ENCODE measurements around the gene GHITM.

The GHITM gene

GRCh38 chr10:84193846-84194423 lies 54.6 kb downstream of the GHITM start:
- 40% methylated on average over 5 of the region's 5 CpGs for whole genome bisulfite sequencing (ENCODE audit: insufficient coverage)
- Histone ChIP-seq H3K4me3 (ENCODE audit: control insufficient read depth in 1 of 7, extremely low read depth in 1 of 7, insufficient read depth in 4 of 7, low read depth in 2 of 7, low read length in 6 of 7) (peak overlapping the region in 5 of 7 experiments; percentile 33 to 67 (median 58)), H3K4me1 (ENCODE audit: control extremely low read depth in 1 of 4, control insufficient read depth in 4 of 4, insufficient read depth in 4 of 4, low read length in 3 of 4) (peaks cover 0 to 16% (median 12%) of the 10 kb centered on the region in 4 experiments), H3K36me3 (ENCODE audit: control insufficient read depth in 4 of 4, insufficient read depth in 4 of 4, low read length in 3 of 4) (no peaks in the 10 kb centered on the region), H3K27ac (ENCODE audit: insufficient read depth in 1 of 2, low read depth in 1 of 2, low read length in 2 of 2, poor library complexity in 1 of 2, severe bottlenecking in 2 of 2) (no peak overlapping the region), H3K9me3 (ENCODE audit: control extremely low read depth in 1 of 5, control insufficient read depth in 4 of 5, insufficient read depth in 2 of 5, low read depth in 1 of 5, low read length in 4 of 5) (no peaks in the 10 kb centered on the region), H3K27me3 (replicated peaks in 2 of 5; ENCODE audit: control insufficient read depth in 4 of 5, insufficient read depth in 5 of 5, low read length in 4 of 5) (peaks cover 5 to 81% (median 37%) of the 10 kb centered on the region in 5 experiments)
- CTCF ChIA-PET = interaction anchor here (0.9 to 3.5 kb wide), 3 partner anchors 11 to 47 kb away, joined by 3 to 14 read pairs (median 4); no protein-coding TSS in a partner anchor
- POLR2A ChIA-PET = no interaction called here
- DNase-seq = no peak

GRCh38 chr10:84194424-84195043 lies 55.2 kb downstream of the GHITM start, which contains the start of gene CDHR1:
Gene CDHR1, plus strand, starts transcription at chr10:84194537. Its CDS starts 224 bp downstream, at chr10:84194761.
- ChIA-PET POLR2A (no interaction called here), CTCF (interaction anchor here (3.5 kb wide), 1 partner anchor 11 kb away, joined by 14 read pairs; no protein-coding TSS in a partner anchor)
- H3K36me3 ChIP-seq (ENCODE audit: control insufficient read depth in 4 of 4, insufficient read depth in 4 of 4, low read length in 3 of 4) = no peaks in the 10 kb centered on the region
- peaks cover 5 to 83% (median 37%) of the 10 kb centered on the region in 5 experiments for H3K27me3 ChIP-seq (replicated peaks in 2 of 5; ENCODE audit: control insufficient read depth in 4 of 5, insufficient read depth in 5 of 5, low read length in 4 of 5)
- DNase-seq = peak in 2 of 3 donors; percentile 57 to 64
- WGBS (ENCODE audit: insufficient coverage) = 2% methylated on average over 50 of the region's 61 CpGs
- H3K27ac ChIP-seq (ENCODE audit: insufficient read depth in 1 of 2, low read depth in 1 of 2, low read length in 2 of 2, poor library complexity in 1 of 2, severe bottlenecking in 2 of 2) = no peak within 1 kb of the TSS
- peak within 1 kb of the TSS; percentile 34 to 67 (median 48) for H3K4me3 ChIP-seq (ENCODE audit: control insufficient read depth in 1 of 7, extremely low read depth in 1 of 7, insufficient read depth in 4 of 7, low read depth in 2 of 7, low read length in 6 of 7)
- H3K4me1 ChIP-seq (ENCODE audit: control extremely low read depth in 1 of 4, control insufficient read depth in 4 of 4, insufficient read depth in 4 of 4, low read length in 3 of 4) = peaks cover 0 to 16% (median 12%) of the 10 kb centered on the region in 4 experiments
- H3K9me3 ChIP-seq (ENCODE audit: control extremely low read depth in 1 of 5, control insufficient read depth in 4 of 5, insufficient read depth in 2 of 5, low read depth in 1 of 5, low read length in 4 of 5) = no peaks in the 10 kb centered on the region

- no peak for DNase-seq
- peak overlapping the region in 5 of 7 experiments; percentile 16 to 67 (median 39) for H3K4me3 ChIP-seq (ENCODE audit: control insufficient read depth in 1 of 7, extremely low read depth in 1 of 7, insufficient read depth in 4 of 7, low read depth in 2 of 7, low read length in 6 of 7)
- ChIA-PET POLR2A (no interaction called here), CTCF (interaction anchor here (3.5 kb wide), 1 partner anchor 10 kb away, joined by 14 read pairs; no protein-coding TSS in a partner anchor)
- no peaks in the 10 kb centered on the region for H3K36me3 ChIP-seq (ENCODE audit: control insufficient read depth in 4 of 4, insufficient read depth in 4 of 4, low read length in 3 of 4)
- no peak overlapping the region for H3K27ac ChIP-seq (ENCODE audit: insufficient read depth in 1 of 2, low read depth in 1 of 2, low read length in 2 of 2, poor library complexity in 1 of 2, severe bottlenecking in 2 of 2)
- H3K4me1 ChIP-seq (ENCODE audit: control extremely low read depth in 1 of 4, control insufficient read depth in 4 of 4, insufficient read depth in 4 of 4, low read length in 3 of 4) = peaks cover 0 to 16% (median 12%) of the 10 kb centered on the region in 4 experiments
- WGBS (ENCODE audit: insufficient coverage) = 17% methylated on average over 35 of the region's 43 CpGs
- no peaks in the 10 kb centered on the region for H3K9me3 ChIP-seq (ENCODE audit: control extremely low read depth in 1 of 5, control insufficient read depth in 4 of 5, insufficient read depth in 2 of 5, low read depth in 1 of 5, low read length in 4 of 5)
- peaks cover 5 to 86% (median 37%) of the 10 kb centered on the region in 5 experiments for H3K27me3 ChIP-seq (replicated peaks in 2 of 5; ENCODE audit: control insufficient read depth in 4 of 5, insufficient read depth in 5 of 5, low read length in 4 of 5)
Measured at GRCh38 chr10:84195044-84195830, 55.9 kb downstream of the GHITM start.

GRCh38 chr10:84196083-84196482 lies 56.8 kb downstream of the GHITM start:
- CTCF ChIA-PET = interaction anchor here (1.6 to 3.5 kb wide), 2 partner anchors 9 to 56 kb away, joined by 3 to 14 read pairs; no protein-coding TSS in a partner anchor
- Histone ChIP-seq H3K4me1 (ENCODE audit: control extremely low read depth in 1 of 4, control insufficient read depth in 4 of 4, insufficient read depth in 4 of 4, low read length in 3 of 4) (peaks cover 0 to 16% (median 12%) of the 10 kb centered on the region in 4 experiments), H3K27ac (ENCODE audit: insufficient read depth in 1 of 2, low read depth in 1 of 2, low read length in 2 of 2, poor library complexity in 1 of 2, severe bottlenecking in 2 of 2) (no peak overlapping the region), H3K9me3 (ENCODE audit: control extremely low read depth in 1 of 5, control insufficient read depth in 4 of 5, insufficient read depth in 2 of 5, low read depth in 1 of 5, low read length in 4 of 5) (no peaks in the 10 kb centered on the region), H3K4me3 (ENCODE audit: control insufficient read depth in 1 of 7, extremely low read depth in 1 of 7, insufficient read depth in 4 of 7, low read depth in 2 of 7, low read length in 6 of 7) (no peak overlapping the region), H3K27me3 (replicated peaks in 2 of 5; ENCODE audit: control insufficient read depth in 4 of 5, insufficient read depth in 5 of 5, low read length in 4 of 5) (peaks cover 5 to 81% (median 37%) of the 10 kb centered on the region in 5 experiments), H3K36me3 (ENCODE audit: control insufficient read depth in 4 of 4, insufficient read depth in 4 of 4, low read length in 3 of 4) (no peaks in the 10 kb centered on the region)
- POLR2A ChIA-PET = no interaction called here
- WGBS (ENCODE audit: insufficient coverage) = 24% methylated on average over 4 of the region's 4 CpGs
- peak in 2 of 3 donors; percentile 35 to 46 for DNase-seq

- Histone ChIP-seq H3K4me1 (ENCODE audit: control extremely low read depth in 1 of 4, control insufficient read depth in 4 of 4, insufficient read depth in 4 of 4, low read length in 3 of 4) (peaks cover 0 to 16% (median 12%) of the 10 kb centered on the region in 4 experiments), H3K27me3 (replicated peaks in 2 of 5; ENCODE audit: control insufficient read depth in 4 of 5, insufficient read depth in 5 of 5, low read length in 4 of 5) (peaks cover 5 to 77% (median 33%) of the 10 kb centered on the region in 5 experiments), H3K36me3 (ENCODE audit: control insufficient read depth in 4 of 4, insufficient read depth in 4 of 4, low read length in 3 of 4) (no peaks in the 10 kb centered on the region), H3K4me3 (ENCODE audit: control insufficient read depth in 1 of 7, extremely low read depth in 1 of 7, insufficient read depth in 4 of 7, low read depth in 2 of 7, low read length in 6 of 7) (no peak overlapping the region), H3K9me3 (ENCODE audit: control extremely low read depth in 1 of 5, control insufficient read depth in 4 of 5, insufficient read depth in 2 of 5, low read depth in 1 of 5, low read length in 4 of 5) (no peaks in the 10 kb centered on the region), H3K27ac (ENCODE audit: insufficient read depth in 1 of 2, low read depth in 1 of 2, low read length in 2 of 2, poor library complexity in 1 of 2, severe bottlenecking in 2 of 2) (no peak overlapping the region)
- CTCF ChIA-PET = interaction anchor here (1.2 to 1.6 kb wide), 2 partner anchors 10 to 57 kb away, joined by 3 read pairs; no protein-coding TSS in a partner anchor
- POLR2A ChIA-PET = interaction anchor here (0.6 kb wide), 1 partner anchor 12 kb away, joined by 3 read pairs; no protein-coding TSS in a partner anchor
- no peak for DNase-seq
- 83% methylated on average over 3 of the region's 5 CpGs for WGBS (ENCODE audit: insufficient coverage)
Measured at GRCh38 chr10:84196941-84197340, 57.6 kb downstream of the GHITM start.

GRCh38 chr10:84197643-84198042 lies 58.3 kb downstream of the GHITM start:
- 96% methylated on average over 5 of the region's 5 CpGs for WGBS (ENCODE audit: insufficient coverage)
- H3K4me3 ChIP-seq (ENCODE audit: control insufficient read depth in 1 of 7, extremely low read depth in 1 of 7, insufficient read depth in 4 of 7, low read depth in 2 of 7, low read length in 6 of 7) = no peak overlapping the region
- peaks cover 5 to 71% (median 33%) of the 10 kb centered on the region in 5 experiments for H3K27me3 ChIP-seq (replicated peaks in 2 of 5; ENCODE audit: control insufficient read depth in 4 of 5, insufficient read depth in 5 of 5, low read length in 4 of 5)
- no peak overlapping the region for H3K27ac ChIP-seq (ENCODE audit: insufficient read depth in 1 of 2, low read depth in 1 of 2, low read length in 2 of 2, poor library complexity in 1 of 2, severe bottlenecking in 2 of 2)
- H3K9me3 ChIP-seq (ENCODE audit: control extremely low read depth in 1 of 5, control insufficient read depth in 4 of 5, insufficient read depth in 2 of 5, low read depth in 1 of 5, low read length in 4 of 5) = no peaks in the 10 kb centered on the region
- POLR2A ChIA-PET = no interaction called here
- H3K4me1 ChIP-seq (ENCODE audit: control extremely low read depth in 1 of 4, control insufficient read depth in 4 of 4, insufficient read depth in 4 of 4, low read length in 3 of 4) = peaks cover 0 to 16% (median 12%) of the 10 kb centered on the region in 4 experiments
- CTCF ChIA-PET = interaction anchor here (1.2 kb wide), 1 partner anchor 10 kb away, joined by 3 read pairs; no protein-coding TSS in a partner anchor
- DNase-seq = no peak
- H3K36me3 ChIP-seq (ENCODE audit: control insufficient read depth in 4 of 4, insufficient read depth in 4 of 4, low read length in 3 of 4) = no peaks in the 10 kb centered on the region
